Bone marrow (tissue), 2 donors: ENCODE measurements around the gene PLP2.
"Not testable (repeated sequence)": the region's sequence is repeated elsewhere in the genome, so short reads cannot be mapped to it uniquely, and the experiment has no call there.

Experiments used
- DNase-seq, 2 donors: peaks; one replicate each; lab custom pipeline; 2025; lab: John Stamatoyannopoulos, UW

PLP2 gene

GRCh38 chrX:49171752-49172279 lies at the start of gene PLP2:
TSS of gene PLP2 (plus strand) at chrX:49171898. CDS start at chrX:49172001, 103 bp downstream.
- peak; percentile 7 to 16 for DNase-seq

- no peak for DNase-seq
Observed at GRCh38 chrX:49122499-49122898, 49.2 kb upstream of the PLP2 start.

- DNase-seq, result peak in 1 of 2 donors; percentile 10
Observed at GRCh38 chrX:49127742-49128258, 43.9 kb upstream of the PLP2 start.

GRCh38 chrX:49129427-49129826 lies 42.3 kb upstream of the PLP2 start:
- no peak for DNase-seq

GRCh38 chrX:49132275-49132674 lies 39.4 kb upstream of the PLP2 start:
- not testable (repeated sequence) for DNase-seq

- no peak for DNase-seq
Observed at GRCh38 chrX:49133759-49134158, 37.9 kb upstream of the PLP2 start.

- DNase-seq, result no peak
Observed at GRCh38 chrX:49137492-49137891, 34.2 kb upstream of the PLP2 start.

GRCh38 chrX:49139713-49140112 lies 32.0 kb upstream of the PLP2 start:
- no peak for DNase-seq

GRCh38 chrX:49142264-49142663 lies 29.4 kb upstream of the PLP2 start:
- not testable (repeated sequence) for DNase-seq

- not testable (repeated sequence) for DNase-seq
Observed at GRCh38 chrX:49143154-49143553, 28.5 kb upstream of the PLP2 start.

- no peak for DNase-seq
Observed at GRCh38 chrX:49147282-49147681, 24.4 kb upstream of the PLP2 start.

- DNase-seq, result no peak
Observed at GRCh38 chrX:49147936-49148335, 23.8 kb upstream of the PLP2 start.

- DNase-seq, result not testable (repeated sequence)
Observed at GRCh38 chrX:49148390-49149100, 23.2 kb upstream of the PLP2 start.

- DNase-seq, result not testable (repeated sequence)
Observed at GRCh38 chrX:49149291-49149690, 22.4 kb upstream of the PLP2 start.

GRCh38 chrX:49153467-49153866 lies 18.2 kb upstream of the PLP2 start:
- no peak for DNase-seq

GRCh38 chrX:49155243-49155899 lies 16.3 kb upstream of the PLP2 start:
- DNase-seq, result peak in 1 of 2 donors; percentile 3

- peak; percentile 42 to 50 for DNase-seq
Observed at GRCh38 chrX:49155900-49156837, 15.5 kb upstream of the PLP2 start.

- no peak for DNase-seq
Observed at GRCh38 chrX:49157194-49157593, 14.5 kb upstream of the PLP2 start.

GRCh38 chrX:49160908-49161307 lies 10.8 kb upstream of the PLP2 start:
- DNase-seq, result no peak

GRCh38 chrX:49161632-49162031 lies 10.1 kb upstream of the PLP2 start:
- DNase-seq, result no peak

GRCh38 chrX:49162620-49163019 lies 9.1 kb upstream of the PLP2 start, which contains the start of gene MAGIX:
TSS of gene MAGIX (plus strand) at chrX:49162758. CDS start at chrX:49162890, 132 bp downstream.
- DNase-seq, result no peak
